GM23338 (cell line): Measurements from ENCODE around the gene CNPY1. TPM values are rescaled to one million over a fixed set of nuclear protein-coding genes. Genes with fewer than 3 reads are reported as not detected.

ENCODE experiments used
- ATAC-seq: fragments of 200-7000 bp; cut with Tn5 transposase; 3 replicates; pipeline ENCODE4 v1.9.1; 2020
- DNase-seq: peaks from one replicate; pipeline ENCODE4 v3.0.0-alpha.2; 2015; ENCODE audit warnings: low spot score
- H2AFZ ChIP-seq: fragments of 200-600 bp; sonication (generic); 2 replicates; pipeline ENCODE4 v1.8.0; 2016; ENCODE audit warnings: antibody characterized with exemption, mild to moderate bottlenecking, moderate library complexity
- H3F3A ChIP-seq: fragments of 200-600 bp; sonication (generic); replicated peaks from 2 replicates; pipeline ENCODE4 v1.8.0; 2017; ENCODE audit warnings: antibody characterized with exemption, mixed run types, low read depth
- H3K27ac ChIP-seq: fragments of 200-600 bp; sonication (generic); 2 replicates; pipeline ENCODE4 v1.6.1; 2016; ENCODE audit warnings: low read depth
- H3K27me3 ChIP-seq: fragments of 200-600 bp; sonication (generic); 2 replicates; pipeline ENCODE4 v1.8.0; 2016; ENCODE audit warnings: mild to moderate bottlenecking, mixed run types, moderate library complexity; ENCODE audit not compliant: insufficient read depth
- H3K36me3 ChIP-seq: fragments of 200-600 bp; sonication (generic); 2 replicates; pipeline ENCODE4 v1.8.0; 2016; ENCODE audit warnings: mild to moderate bottlenecking; ENCODE audit not compliant: insufficient read depth
- H3K4me1 ChIP-seq: fragments of 200-600 bp; sonication (generic); 2 replicates; pipeline ENCODE4 v1.8.0; 2016; ENCODE audit warnings: mild to moderate bottlenecking, moderate library complexity; ENCODE audit not compliant: insufficient read depth
- H3K4me2 ChIP-seq: fragments of 200-600 bp; sonication (generic); 2 replicates; pipeline ENCODE4 v1.7.1; 2017; ENCODE audit warnings: mixed run types
- H3K4me3 ChIP-seq: fragments of 200-600 bp; sonication (generic); 2 replicates; pipeline ENCODE4 v1.6.1; 2016; ENCODE audit warnings: mixed run types
- H3K79me2 ChIP-seq: fragments of 200-600 bp; sonication (generic); replicated peaks from 2 replicates; pipeline ENCODE4 v1.8.0; 2017; ENCODE audit warnings: mild to moderate bottlenecking; ENCODE audit not compliant: insufficient read depth
- H3K9me2 ChIP-seq: fragments of 200-600 bp; sonication (generic); 2 replicates; pipeline ENCODE4 v1.8.0; 2017; ENCODE audit not compliant: insufficient read depth
- H4K20me1 ChIP-seq: fragments of 200-600 bp; sonication (generic); replicated peaks from 2 replicates; pipeline ENCODE4 v1.8.0; 2017; ENCODE audit warnings: mild to moderate bottlenecking; ENCODE audit not compliant: insufficient read depth
- H3K27ac Mint-ChIP-seq: 2 replicates; pipeline ENCODE4 v1.8.0; 2020; ENCODE audit warnings: inconsistent platforms, mild to moderate bottlenecking, moderate library complexity, mixed read lengths
- H3K27me3 Mint-ChIP-seq: 3 replicates; pipeline ENCODE4 v1.8.0; 2022; ENCODE audit warnings: low read depth, mild to moderate bottlenecking, moderate library complexity, mixed read lengths, inconsistent platforms; ENCODE audit not compliant: insufficient read depth, poor library complexity
- H3K36me3 Mint-ChIP-seq: 3 replicates; pipeline ENCODE4 v1.8.0; 2021; ENCODE audit warnings: low read depth, mild to moderate bottlenecking, inconsistent platforms, moderate library complexity, mixed read lengths
- H3K4me1 Mint-ChIP-seq: 3 replicates; pipeline ENCODE4 v1.8.0; 2020; ENCODE audit warnings: mild to moderate bottlenecking, inconsistent platforms, mixed read lengths
- H3K4me3 Mint-ChIP-seq: 3 replicates; pipeline ENCODE4 v1.8.0; 2021; ENCODE audit warnings: moderate library complexity, mild to moderate bottlenecking, inconsistent platforms, mixed read lengths
- H3K9me3 Mint-ChIP-seq: 3 replicates; pipeline ENCODE4 v1.8.0; 2020; ENCODE audit warnings: moderate library complexity, mild to moderate bottlenecking, inconsistent platforms, mixed read lengths
- EZH2phosphoT487 ChIP-seq: fragments of 200-600 bp; sonication (generic); IDR thresholded peaks from one replicate; pipeline ENCODE4 v1.8.1; 2018; ENCODE audit warnings: antibody characterized with exemption; ENCODE audit not compliant: unreplicated experiment
- POLR2AphosphoS5 ChIP-seq: IDR thresholded peaks from 2 replicates; pipeline ENCODE4 v1.6.1; 2016; ENCODE audit warnings: antibody characterized with exemption, low read depth
- STAT1 ChIP-seq: IDR thresholded peaks from one replicate; pipeline ENCODE4 v1.6.1; 2016; ENCODE audit warnings: antibody characterized with exemption; ENCODE audit not compliant: unreplicated experiment
- ZNF114 ChIP-seq: fragments of 250-450 bp; sonication (Bioruptor Pico); IDR thresholded peaks from 2 replicates; pipeline ENCODE4 v1.5.0; 2020; ENCODE audit warnings: mild to moderate bottlenecking, moderate library complexity
- ZNF331 ChIP-seq: fragments of 250-450 bp; sonication (Bioruptor Pico); IDR thresholded peaks from 2 replicates; pipeline ENCODE4 v1.5.0; 2020; ENCODE audit warnings: low read depth, mild to moderate bottlenecking, moderate library complexity
- polyA plus RNA-seq: library from polyadenylated mRNA; unstranded; fragments of >200 nt; fragmentation: Nextera tagmentation; extraction: Ambion mirVana; gene quantifications from 2 replicates; pipeline ENCODE4 v1.2.1, GENCODE V29; 2016
- total RNA-seq: library from RNA; depleted of rRNA; stranded (reverse); fragments of >200 nt; shearing (Covaris generic); gene quantifications from 2 replicates; pipeline ENCODE4 v1.2.3, GENCODE V29; 2014
- TF ChIP-seq, protein P1 (sequence below): IDR thresholded peaks from 2 replicates; pipeline ENCODE4 v1.6.1; 2016; ENCODE audit warnings: antibody characterized with exemption
- TF ChIP-seq, protein P2 (sequence below): IDR thresholded peaks from one replicate; pipeline ENCODE4 v1.6.1; 2018; ENCODE audit warnings: antibody characterized with exemption; ENCODE audit not compliant: unreplicated experiment
- TF ChIP-seq, protein P3 (sequence below): fragments of 250-450 bp; sonication (Bioruptor Pico); IDR thresholded peaks from 2 replicates; pipeline ENCODE4 v1.5.0; 2020; ENCODE audit warnings: mild to moderate bottlenecking, moderate library complexity
- TF ChIP-seq, protein P4 (sequence below), 2 experiments: fragments of 200-600 bp in 1 of 2; sonication (generic) in 1 of 2; conservative IDR thresholded peaks; 2 replicates each; pipeline versions ENCODE4 v1.5.1 to v1.6.1; 2016 to 2017; ENCODE audit warnings: antibody characterized with exemption in 2 of 2, low read depth in 2 of 2, mild to moderate bottlenecking in 2 of 2, moderate library complexity in 1 of 2

The CNPY1 gene
- total and polyA plus RNA-seq, 2 experiments from 2014 or later, result not detected

DNA sequence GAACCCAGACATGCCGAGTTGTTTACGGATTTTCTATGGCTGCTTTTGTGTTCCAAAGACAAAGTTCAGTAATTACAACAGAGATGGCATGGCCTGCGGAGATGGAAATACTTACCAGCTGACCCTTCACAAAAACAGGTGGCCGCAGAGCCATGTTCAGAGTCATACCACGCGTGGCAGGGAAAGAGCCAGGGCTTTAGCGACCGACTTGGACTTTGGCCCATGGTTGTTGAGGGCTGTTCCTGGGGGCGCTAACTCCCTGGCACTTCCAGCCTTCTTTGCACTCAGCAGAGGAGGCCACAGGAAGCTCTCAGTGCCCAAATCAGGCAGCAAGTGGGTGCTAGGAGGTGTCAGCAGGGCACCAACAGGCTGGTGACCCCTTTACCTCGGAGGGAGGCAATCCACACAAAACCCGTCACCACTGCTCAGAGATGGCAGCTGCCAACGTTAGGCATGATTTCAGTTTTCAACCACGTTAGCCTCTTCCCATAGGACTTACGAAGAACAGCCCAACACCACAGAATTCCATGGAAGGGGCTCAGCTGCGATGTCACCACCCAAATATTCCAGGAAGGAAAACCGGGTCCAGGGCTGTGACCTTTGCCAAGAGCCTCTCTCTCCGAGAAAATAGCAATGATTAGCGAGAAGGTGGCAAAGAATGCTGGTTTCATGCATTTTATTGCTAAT is 21.4 kb upstream of the CNPY1 start:
- TF ChIP-seq, protein P1, sequence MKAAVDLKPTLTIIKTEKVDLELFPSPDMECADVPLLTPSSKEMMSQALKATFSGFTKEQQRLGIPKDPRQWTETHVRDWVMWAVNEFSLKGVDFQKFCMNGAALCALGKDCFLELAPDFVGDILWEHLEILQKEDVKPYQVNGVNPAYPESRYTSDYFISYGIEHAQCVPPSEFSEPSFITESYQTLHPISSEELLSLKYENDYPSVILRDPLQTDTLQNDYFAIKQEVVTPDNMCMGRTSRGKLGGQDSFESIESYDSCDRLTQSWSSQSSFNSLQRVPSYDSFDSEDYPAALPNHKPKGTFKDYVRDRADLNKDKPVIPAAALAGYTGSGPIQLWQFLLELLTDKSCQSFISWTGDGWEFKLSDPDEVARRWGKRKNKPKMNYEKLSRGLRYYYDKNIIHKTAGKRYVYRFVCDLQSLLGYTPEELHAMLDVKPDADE, result no peak
- TF ChIP-seq ZNF331 (CRISPR knock-in tag) (no peak), ZNF114 (CRISPR knock-in tag) (no peak), POLR2AphosphoS5 (no peak), STAT1 (no peak), EZH2phosphoT487 (no peak)
- TF ChIP-seq, protein P2, sequence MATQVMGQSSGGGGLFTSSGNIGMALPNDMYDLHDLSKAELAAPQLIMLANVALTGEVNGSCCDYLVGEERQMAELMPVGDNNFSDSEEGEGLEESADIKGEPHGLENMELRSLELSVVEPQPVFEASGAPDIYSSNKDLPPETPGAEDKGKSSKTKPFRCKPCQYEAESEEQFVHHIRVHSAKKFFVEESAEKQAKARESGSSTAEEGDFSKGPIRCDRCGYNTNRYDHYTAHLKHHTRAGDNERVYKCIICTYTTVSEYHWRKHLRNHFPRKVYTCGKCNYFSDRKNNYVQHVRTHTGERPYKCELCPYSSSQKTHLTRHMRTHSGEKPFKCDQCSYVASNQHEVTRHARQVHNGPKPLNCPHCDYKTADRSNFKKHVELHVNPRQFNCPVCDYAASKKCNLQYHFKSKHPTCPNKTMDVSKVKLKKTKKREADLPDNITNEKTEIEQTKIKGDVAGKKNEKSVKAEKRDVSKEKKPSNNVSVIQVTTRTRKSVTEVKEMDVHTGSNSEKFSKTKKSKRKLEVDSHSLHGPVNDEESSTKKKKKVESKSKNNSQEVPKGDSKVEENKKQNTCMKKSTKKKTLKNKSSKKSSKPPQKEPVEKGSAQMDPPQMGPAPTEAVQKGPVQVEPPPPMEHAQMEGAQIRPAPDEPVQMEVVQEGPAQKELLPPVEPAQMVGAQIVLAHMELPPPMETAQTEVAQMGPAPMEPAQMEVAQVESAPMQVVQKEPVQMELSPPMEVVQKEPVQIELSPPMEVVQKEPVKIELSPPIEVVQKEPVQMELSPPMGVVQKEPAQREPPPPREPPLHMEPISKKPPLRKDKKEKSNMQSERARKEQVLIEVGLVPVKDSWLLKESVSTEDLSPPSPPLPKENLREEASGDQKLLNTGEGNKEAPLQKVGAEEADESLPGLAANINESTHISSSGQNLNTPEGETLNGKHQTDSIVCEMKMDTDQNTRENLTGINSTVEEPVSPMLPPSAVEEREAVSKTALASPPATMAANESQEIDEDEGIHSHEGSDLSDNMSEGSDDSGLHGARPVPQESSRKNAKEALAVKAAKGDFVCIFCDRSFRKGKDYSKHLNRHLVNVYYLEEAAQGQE, result no peak
- TF ChIP-seq, protein P3, sequence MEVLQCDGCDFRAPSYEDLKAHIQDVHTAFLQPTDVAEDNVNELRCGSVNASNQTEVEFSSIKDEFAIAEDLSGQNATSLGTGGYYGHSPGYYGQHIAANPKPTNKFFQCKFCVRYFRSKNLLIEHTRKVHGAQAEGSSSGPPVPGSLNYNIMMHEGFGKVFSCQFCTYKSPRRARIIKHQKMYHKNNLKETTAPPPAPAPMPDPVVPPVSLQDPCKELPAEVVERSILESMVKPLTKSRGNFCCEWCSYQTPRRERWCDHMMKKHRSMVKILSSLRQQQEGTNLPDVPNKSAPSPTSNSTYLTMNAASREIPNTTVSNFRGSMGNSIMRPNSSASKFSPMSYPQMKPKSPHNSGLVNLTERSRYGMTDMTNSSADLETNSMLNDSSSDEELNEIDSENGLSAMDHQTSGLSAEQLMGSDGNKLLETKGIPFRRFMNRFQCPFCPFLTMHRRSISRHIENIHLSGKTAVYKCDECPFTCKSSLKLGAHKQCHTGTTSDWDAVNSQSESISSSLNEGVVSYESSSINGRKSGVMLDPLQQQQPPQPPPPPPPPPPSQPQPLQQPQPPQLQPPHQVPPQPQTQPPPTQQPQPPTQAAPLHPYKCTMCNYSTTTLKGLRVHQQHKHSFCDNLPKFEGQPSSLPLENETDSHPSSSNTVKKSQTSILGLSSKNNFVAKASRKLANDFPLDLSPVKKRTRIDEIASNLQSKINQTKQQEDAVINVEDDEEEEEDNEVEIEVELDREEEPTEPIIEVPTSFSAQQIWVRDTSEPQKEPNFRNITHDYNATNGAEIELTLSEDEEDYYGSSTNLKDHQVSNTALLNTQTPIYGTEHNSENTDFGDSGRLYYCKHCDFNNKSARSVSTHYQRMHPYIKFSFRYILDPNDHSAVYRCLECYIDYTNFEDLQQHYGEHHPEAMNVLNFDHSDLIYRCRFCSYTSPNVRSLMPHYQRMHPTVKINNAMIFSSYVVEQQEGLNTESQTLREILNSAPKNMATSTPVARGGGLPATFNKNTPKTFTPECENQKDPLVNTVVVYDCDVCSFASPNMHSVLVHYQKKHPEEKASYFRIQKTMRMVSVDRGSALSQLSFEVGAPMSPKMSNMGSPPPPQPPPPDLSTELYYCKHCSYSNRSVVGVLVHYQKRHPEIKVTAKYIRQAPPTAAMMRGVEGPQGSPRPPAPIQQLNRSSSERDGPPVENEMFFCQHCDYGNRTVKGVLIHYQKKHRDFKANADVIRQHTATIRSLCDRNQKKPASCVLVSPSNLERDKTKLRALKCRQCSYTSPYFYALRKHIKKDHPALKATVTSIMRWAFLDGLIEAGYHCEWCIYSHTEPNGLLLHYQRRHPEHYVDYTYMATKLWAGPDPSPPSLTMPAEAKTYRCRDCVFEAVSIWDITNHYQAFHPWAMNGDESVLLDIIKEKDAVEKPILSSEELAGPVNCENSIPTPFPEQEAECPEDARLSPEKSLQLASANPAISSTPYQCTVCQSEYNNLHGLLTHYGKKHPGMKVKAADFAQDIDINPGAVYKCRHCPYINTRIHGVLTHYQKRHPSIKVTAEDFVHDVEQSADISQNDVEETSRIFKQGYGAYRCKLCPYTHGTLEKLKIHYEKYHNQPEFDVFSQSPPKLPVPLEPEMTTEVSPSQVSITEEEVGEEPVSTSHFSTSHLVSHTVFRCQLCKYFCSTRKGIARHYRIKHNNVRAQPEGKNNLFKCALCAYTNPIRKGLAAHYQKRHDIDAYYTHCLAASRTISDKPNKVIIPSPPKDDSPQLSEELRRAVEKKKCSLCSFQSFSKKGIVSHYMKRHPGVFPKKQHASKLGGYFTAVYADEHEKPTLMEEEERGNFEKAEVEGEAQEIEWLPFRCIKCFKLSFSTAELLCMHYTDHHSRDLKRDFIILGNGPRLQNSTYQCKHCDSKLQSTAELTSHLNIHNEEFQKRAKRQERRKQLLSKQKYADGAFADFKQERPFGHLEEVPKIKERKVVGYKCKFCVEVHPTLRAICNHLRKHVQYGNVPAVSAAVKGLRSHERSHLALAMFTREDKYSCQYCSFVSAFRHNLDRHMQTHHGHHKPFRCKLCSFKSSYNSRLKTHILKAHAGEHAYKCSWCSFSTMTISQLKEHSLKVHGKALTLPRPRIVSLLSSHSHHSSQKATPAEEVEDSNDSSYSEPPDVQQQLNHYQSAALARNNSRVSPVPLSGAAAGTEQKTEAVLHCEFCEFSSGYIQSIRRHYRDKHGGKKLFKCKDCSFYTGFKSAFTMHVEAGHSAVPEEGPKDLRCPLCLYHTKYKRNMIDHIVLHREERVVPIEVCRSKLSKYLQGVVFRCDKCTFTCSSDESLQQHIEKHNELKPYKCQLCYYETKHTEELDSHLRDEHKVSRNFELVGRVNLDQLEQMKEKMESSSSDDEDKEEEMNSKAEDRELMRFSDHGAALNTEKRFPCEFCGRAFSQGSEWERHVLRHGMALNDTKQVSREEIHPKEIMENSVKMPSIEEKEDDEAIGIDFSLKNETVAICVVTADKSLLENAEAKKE (CRISPR knock-in tag), result no peak
- TF ChIP-seq, protein P4, sequence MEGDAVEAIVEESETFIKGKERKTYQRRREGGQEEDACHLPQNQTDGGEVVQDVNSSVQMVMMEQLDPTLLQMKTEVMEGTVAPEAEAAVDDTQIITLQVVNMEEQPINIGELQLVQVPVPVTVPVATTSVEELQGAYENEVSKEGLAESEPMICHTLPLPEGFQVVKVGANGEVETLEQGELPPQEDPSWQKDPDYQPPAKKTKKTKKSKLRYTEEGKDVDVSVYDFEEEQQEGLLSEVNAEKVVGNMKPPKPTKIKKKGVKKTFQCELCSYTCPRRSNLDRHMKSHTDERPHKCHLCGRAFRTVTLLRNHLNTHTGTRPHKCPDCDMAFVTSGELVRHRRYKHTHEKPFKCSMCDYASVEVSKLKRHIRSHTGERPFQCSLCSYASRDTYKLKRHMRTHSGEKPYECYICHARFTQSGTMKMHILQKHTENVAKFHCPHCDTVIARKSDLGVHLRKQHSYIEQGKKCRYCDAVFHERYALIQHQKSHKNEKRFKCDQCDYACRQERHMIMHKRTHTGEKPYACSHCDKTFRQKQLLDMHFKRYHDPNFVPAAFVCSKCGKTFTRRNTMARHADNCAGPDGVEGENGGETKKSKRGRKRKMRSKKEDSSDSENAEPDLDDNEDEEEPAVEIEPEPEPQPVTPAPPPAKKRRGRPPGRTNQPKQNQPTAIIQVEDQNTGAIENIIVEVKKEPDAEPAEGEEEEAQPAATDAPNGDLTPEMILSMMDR (conservative IDR thresholded peaks at IDR 0.05; ENCODE audit: low read depth in 2 of 2), result no peak
- H4K20me1 ChIP-seq, result no peaks in the 10 kb centered on the region
- Mint-ChIP-seq H3K4me1 (peaks cover 13% of the 10 kb centered on the region), H3K27me3 (peaks cover 4% of the 10 kb centered on the region), H3K9me3 (no peaks in the 10 kb centered on the region), H3K36me3 (no peaks in the 10 kb centered on the region), H3K4me3 (no peak overlapping the region), H3K27ac (no peak overlapping the region)
- no peak overlapping the region for H3K27ac ChIP-seq
- H3K27me3 ChIP-seq, result no peaks in the 10 kb centered on the region
- H3K9me2 ChIP-seq, result no peaks in the 10 kb centered on the region
- no peak overlapping the region for H3K4me2 ChIP-seq
- no peak overlapping the region for H3K4me3 ChIP-seq
- no peaks in the 10 kb centered on the region for H3K4me1 ChIP-seq
- H3K36me3 ChIP-seq, result no peaks in the 10 kb centered on the region
- H2AFZ ChIP-seq, result no peak overlapping the region
- H3K79me2 ChIP-seq, result no peaks in the 10 kb centered on the region
- no peaks in the 10 kb centered on the region for H3F3A ChIP-seq
- DNase-seq (no peak), ATAC-seq (no peak)
